HG03135 (cell line): Measurements from ENCODE around the gene COBL.

Source experiments
- ATAC-seq: cut with Tn5 transposase; IDR thresholded peaks from one replicate; pipeline ENCODE4 v1.9.1; 2021; ENCODE audit warnings: mild to moderate bottlenecking, moderate library complexity; ENCODE audit not compliant: unreplicated experiment

The COBL gene

GRCh38 chr7:51308265-51308664, 8.3 kb downstream of the COBL start:
- ATAC-seq: no peak

GRCh38 chr7:51307651-51308210, 8.9 kb downstream of the COBL start:
- ATAC-seq: no peak

DNA sequence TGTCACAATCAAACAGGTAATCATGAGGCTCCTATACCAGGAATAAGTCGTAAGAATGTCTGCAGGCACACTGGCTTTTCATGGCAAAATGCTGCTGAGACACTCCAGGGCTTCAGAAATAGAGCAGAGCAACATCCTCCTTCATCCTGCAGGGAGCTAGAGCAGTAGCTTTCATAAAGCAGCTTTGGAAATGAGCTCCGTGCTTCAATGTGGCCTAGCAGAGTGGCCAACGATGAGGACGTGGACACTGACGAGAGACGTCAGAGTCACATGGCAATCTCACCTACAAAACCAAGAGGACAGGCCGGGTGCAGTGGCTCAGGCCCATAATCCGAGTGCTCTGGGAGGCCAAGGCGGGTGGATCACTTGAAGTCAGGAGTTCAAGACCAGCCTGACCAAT, 9.8 kb downstream of the COBL start:
- no peak for ATAC-seq

DNA sequence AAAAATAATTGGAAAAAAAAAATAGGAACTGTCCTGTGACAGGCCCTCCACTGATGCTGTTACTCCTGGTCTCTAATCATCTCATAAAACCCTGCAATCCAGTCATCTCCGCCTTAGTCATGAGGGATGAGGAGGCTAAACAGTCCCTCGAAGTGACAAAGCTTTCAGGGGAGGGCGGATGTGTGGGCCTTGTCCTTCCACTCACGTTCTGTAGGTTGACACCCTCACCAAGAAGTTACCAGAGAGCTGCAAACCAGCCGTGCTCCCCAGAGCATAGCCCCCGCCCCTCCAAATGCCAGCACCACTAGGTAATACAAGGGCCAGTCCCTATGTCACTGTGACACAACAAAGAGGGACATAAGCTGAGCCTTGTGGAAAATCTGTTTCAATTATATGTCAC, 11.9 kb downstream of the COBL start:
- ATAC-seq: no peak

DNA sequence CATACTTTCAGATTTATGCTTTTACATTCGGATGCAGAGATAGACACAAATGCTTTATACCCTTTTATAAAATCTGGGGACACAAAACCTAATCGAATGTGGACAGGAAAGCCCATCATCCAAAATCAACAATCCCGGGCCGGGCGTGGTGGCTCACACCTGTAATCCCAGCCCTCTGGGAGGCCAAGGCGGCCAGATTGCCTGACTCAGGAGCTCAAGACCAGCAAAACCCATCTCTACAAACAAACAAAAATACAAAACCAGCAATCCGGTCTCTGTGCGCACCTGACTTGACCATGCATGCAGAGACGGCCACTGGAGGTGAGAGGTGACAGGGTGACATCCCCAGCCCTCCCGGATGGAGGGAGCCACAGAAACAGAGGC, 13.5 kb downstream of the COBL start:
- ATAC-seq: no peak

GRCh38 chr7:51301806-51302205, 14.8 kb downstream of the COBL start:
- ATAC-seq: no peak

GRCh38 chr7:51300762-51301674, 15.6 kb downstream of the COBL start:
- no peak for ATAC-seq

GRCh38 chr7:51299391-51300133, 17.0 kb downstream of the COBL start:
- no peak for ATAC-seq

GRCh38 chr7:51298912-51299311, 17.7 kb downstream of the COBL start:
- ATAC-seq: no peak

DNA sequence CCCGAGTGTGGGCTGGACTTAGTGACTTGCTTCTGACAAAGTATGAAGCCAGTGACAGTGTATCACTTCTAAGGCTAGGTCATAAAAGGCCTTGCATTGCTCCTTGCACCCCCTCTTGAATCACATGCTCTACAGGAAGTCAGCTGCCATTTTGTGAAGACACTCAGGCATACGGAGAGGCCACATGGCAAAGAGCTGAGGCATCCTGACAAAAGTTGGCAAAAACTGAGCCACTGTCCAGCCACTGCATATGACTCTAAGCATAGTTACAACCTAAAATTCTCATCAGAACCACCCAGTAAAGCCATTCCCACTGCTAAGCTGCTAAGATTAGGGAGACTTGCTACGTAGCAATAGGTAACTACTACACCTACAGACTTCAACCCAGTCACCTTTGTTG, 18.6 kb downstream of the COBL start:
- no peak for ATAC-seq

GRCh38 chr7:51295440-51296245, 21.0 kb downstream of the COBL start:
- ATAC-seq: no peak

GRCh38 chr7:51292596-51292995, 24.0 kb downstream of the COBL start:
- no peak for ATAC-seq

- ATAC-seq: no peak
Measured at GRCh38 chr7:51290702-51291540, 25.7 kb downstream of the COBL start.

DNA sequence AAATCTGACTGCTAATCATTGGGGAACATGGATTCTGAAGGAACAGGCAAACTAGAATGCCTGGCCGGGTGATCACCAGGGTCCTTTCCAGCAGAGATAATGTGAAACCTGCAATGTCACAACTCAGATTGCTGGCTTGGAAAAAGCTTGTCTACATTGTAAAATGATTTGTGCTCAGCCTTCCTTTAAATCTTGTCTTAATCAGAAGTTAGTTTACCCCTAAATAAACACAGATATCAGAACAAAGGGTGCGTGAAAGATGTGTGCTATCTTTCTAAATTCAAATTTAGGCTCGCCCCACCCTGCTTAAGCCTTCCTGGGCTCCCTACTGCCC, 26.3 kb downstream of the COBL start:
- ATAC-seq: no peak

- no peak for ATAC-seq
Measured at GRCh38 chr7:51289623-51290303, 26.8 kb downstream of the COBL start.

GRCh38 chr7:51288896-51289622, 27.6 kb downstream of the COBL start:
- ATAC-seq: no peak

DNA sequence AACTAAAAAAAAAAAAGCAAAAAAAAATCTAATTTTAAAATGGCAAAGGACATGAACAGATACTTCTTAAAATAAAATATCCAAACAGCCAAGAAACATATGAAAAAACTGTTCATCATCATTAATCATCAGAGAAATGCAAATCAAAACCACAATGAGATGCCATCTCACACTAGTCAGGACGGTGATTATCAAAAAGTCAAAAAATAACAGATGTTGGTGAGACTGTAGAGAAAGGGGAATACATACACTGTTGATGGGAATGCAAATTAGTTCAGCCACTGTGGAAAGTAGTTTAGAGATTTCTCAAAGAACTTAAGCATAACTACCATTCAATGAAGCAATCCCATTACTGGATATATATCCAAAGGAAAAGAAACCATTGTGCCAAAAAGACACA, 30.2 kb downstream of the COBL start:
- no peak for ATAC-seq

- no peak for ATAC-seq
Measured at GRCh38 chr7:51280156-51280555, 36.5 kb downstream of the COBL start.

GRCh38 chr7:51279391-51280023, 37.1 kb downstream of the COBL start:
- no peak for ATAC-seq
